Measurements from ENCODE around the gene CCDC50. TPM values are rescaled to one million over a fixed set of nuclear protein-coding genes. Genes with fewer than 3 reads are reported as not detected.

Gene CCDC50, protein sequence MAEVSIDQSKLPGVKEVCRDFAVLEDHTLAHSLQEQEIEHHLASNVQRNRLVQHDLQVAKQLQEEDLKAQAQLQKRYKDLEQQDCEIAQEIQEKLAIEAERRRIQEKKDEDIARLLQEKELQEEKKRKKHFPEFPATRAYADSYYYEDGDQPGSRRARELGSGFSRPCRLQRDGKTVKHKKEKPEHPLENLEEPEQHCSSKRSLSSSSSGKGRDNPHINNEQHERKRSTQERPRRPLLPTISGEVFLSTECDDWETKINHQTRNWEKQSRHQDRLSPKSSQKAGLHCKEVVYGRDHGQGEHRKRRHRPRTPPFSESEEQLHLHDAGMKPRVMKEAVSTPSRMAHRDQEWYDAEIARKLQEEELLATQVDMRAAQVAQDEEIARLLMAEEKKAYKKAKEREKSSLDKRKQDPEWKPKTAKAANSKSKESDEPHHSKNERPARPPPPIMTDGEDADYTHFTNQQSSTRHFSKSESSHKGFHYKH
- total RNA-seq (100 to 1,000 TPM; 103 to 128 (median 116) TPM), polyA plus RNA-seq (10 to 100 TPM; 20.8 to 26.0 (median 21.0) TPM)

GRCh38 chr3:191328962-191329653 is at the start of gene CCDC50:
CCDC50 (plus strand) TSS chr3:191329394; CDS start chr3:191329675, 281 bp downstream.
- Histone ChIP-seq H3K36me3 (no peaks in the 10 kb centered on the region), H3K27ac (peak within 1 kb of the TSS; percentile 92 to 96 (median 92)), H3K4me1 (peaks cover 0 to 44% (median 32%) of the 10 kb centered on the region in 4 donors), H3K27me3 (no peaks in the 10 kb centered on the region), H3K9me3 (no peaks in the 10 kb centered on the region), H3K4me3 (peak within 1 kb of the TSS; percentile 65 to 91 (median 90))
- TF ChIP-seq POLR2AphosphoS5 (IDR thresholded peaks at IDR 0.05) (peak; percentile 70 to 87 (median 82)), POLR2A (IDR thresholded peaks at IDR 0.05) (peak; percentile 20 to 43), EP300 (IDR thresholded peaks at IDR 0.05) (peak in 1 of 4 donors; percentile 30)
- TF ChIP-seq, protein P1, sequence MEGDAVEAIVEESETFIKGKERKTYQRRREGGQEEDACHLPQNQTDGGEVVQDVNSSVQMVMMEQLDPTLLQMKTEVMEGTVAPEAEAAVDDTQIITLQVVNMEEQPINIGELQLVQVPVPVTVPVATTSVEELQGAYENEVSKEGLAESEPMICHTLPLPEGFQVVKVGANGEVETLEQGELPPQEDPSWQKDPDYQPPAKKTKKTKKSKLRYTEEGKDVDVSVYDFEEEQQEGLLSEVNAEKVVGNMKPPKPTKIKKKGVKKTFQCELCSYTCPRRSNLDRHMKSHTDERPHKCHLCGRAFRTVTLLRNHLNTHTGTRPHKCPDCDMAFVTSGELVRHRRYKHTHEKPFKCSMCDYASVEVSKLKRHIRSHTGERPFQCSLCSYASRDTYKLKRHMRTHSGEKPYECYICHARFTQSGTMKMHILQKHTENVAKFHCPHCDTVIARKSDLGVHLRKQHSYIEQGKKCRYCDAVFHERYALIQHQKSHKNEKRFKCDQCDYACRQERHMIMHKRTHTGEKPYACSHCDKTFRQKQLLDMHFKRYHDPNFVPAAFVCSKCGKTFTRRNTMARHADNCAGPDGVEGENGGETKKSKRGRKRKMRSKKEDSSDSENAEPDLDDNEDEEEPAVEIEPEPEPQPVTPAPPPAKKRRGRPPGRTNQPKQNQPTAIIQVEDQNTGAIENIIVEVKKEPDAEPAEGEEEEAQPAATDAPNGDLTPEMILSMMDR (IDR thresholded peaks at IDR 0.05): no peak
- intact Hi-C loops (cut with DNase I): no loop called here
- DNase-seq: peak; percentile 93
- WGBS, 2 donors: 0 to 1% methylated on average over 63 of the region's 63 CpGs

- WGBS, 2 donors: 35 to 48% methylated on average over 1 of the region's 1 CpG
- Histone ChIP-seq H3K36me3 (no peaks in the 10 kb centered on the region), H3K4me3 (no peak overlapping the region), H3K27me3 (no peaks in the 10 kb centered on the region), H3K4me1 (no peaks in the 10 kb centered on the region), H3K9me3 (no peaks in the 10 kb centered on the region), H3K27ac (no peak overlapping the region)
- TF ChIP-seq EP300 (IDR thresholded peaks at IDR 0.05): no peak
- TF ChIP-seq POLR2A (IDR thresholded peaks at IDR 0.05): no peak
- TF ChIP-seq, protein P1 (IDR thresholded peaks at IDR 0.05): no peak
- TF ChIP-seq POLR2AphosphoS5 (IDR thresholded peaks at IDR 0.05): no peak
- intact Hi-C loops (cut with DNase I): no loop called here
- no peak for DNase-seq
These were observed 49.1 kb upstream of the CCDC50 start for GRCh38 chr3:191280111-191280510.

DNA sequence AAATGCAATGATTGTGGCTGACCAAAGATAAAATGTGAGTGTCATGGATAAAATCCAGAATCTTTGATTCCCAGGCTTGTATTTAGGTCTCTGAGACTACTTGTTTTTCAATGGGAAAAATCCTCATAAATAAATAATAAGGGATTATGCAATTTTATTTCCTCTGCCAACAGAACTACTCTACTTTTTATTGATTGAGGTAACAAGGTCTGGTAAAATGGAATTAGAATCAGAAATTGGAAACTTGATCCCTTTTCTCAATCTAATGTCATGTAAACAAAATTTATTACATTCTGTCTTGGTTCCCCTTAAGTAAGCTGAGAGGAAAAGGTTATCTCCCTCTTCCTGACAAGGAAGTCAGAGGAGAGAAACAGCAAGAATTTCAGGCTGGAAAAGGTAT is 48.3 kb upstream of the CCDC50 start:
- TF ChIP-seq EP300 (IDR thresholded peaks at IDR 0.05): no peak
- TF ChIP-seq POLR2A (IDR thresholded peaks at IDR 0.05): no peak
- TF ChIP-seq POLR2AphosphoS5 (IDR thresholded peaks at IDR 0.05): no peak
- TF ChIP-seq, protein P1 (IDR thresholded peaks at IDR 0.05): no peak
- Histone ChIP-seq H3K4me3 (no peak overlapping the region), H3K27ac (no peak overlapping the region), H3K36me3 (no peaks in the 10 kb centered on the region), H3K9me3 (no peaks in the 10 kb centered on the region), H3K27me3 (no peaks in the 10 kb centered on the region), H3K4me1 (no peaks in the 10 kb centered on the region)
- no peak for DNase-seq
- intact Hi-C loops (cut with DNase I): no loop called here

- H3K9me3 ChIP-seq: no peaks in the 10 kb centered on the region
These were observed 46.7 kb upstream of the CCDC50 start for GRCh38 chr3:191282251-191283185.

More at GRCh38 chr3:191282251-191283185, 46.7 kb upstream of the CCDC50 start:
- no peaks in the 10 kb centered on the region for H3K27me3 ChIP-seq
- WGBS, 2 donors: 42 to 78% methylated on average over 4 of the region's 4 CpGs
- TF ChIP-seq POLR2AphosphoS5 (IDR thresholded peaks at IDR 0.05) (no peak), EP300 (IDR thresholded peaks at IDR 0.05) (no peak), POLR2A (IDR thresholded peaks at IDR 0.05) (no peak)
- H3K4me3 ChIP-seq: no peak overlapping the region
- DNase-seq: no peak
- intact Hi-C loops (cut with DNase I): no loop called here
- H3K27ac ChIP-seq: no peak overlapping the region
- H3K4me1 ChIP-seq: no peaks in the 10 kb centered on the region
- no peaks in the 10 kb centered on the region for H3K36me3 ChIP-seq
